Endothelial cell (in vitro differentiated cells): ENCODE data around the gene CAB39. TPM values are rescaled to one million over a fixed set of nuclear protein-coding genes. Genes with fewer than 3 reads are reported as not detected.

Experiments
- DNase-seq: peaks from one replicate; pipeline ENCODE4 v3.0.0; 2021; ENCODE audit warnings: low spot score
- H3K27ac Mint-ChIP-seq: one replicate; pipeline ENCODE4 v1.8.0; 2021; ENCODE audit warnings: mixed read lengths, inconsistent platforms; ENCODE audit not compliant: unreplicated experiment
- H3K27me3 Mint-ChIP-seq: one replicate; pipeline ENCODE4 v1.8.0; 2021; ENCODE audit warnings: mild to moderate bottlenecking, moderate library complexity, mixed read lengths, inconsistent platforms; ENCODE audit not compliant: unreplicated experiment
- H3K36me3 Mint-ChIP-seq: one replicate; pipeline ENCODE4 v1.8.0; 2021; ENCODE audit warnings: mild to moderate bottlenecking, low read depth, mixed read lengths, inconsistent platforms; ENCODE audit not compliant: unreplicated experiment
- H3K4me1 Mint-ChIP-seq: one replicate; pipeline ENCODE4 v1.8.0; 2021; ENCODE audit warnings: mild to moderate bottlenecking, mixed read lengths, inconsistent platforms; ENCODE audit not compliant: unreplicated experiment
- H3K4me3 Mint-ChIP-seq: one replicate; pipeline ENCODE4 v1.8.0; 2021; ENCODE audit warnings: mild to moderate bottlenecking, mixed read lengths, inconsistent platforms; ENCODE audit not compliant: unreplicated experiment
- H3K9me3 Mint-ChIP-seq: one replicate; pipeline ENCODE4 v1.8.0; 2021; ENCODE audit warnings: mixed read lengths, inconsistent platforms; ENCODE audit not compliant: unreplicated experiment
- CTCF ChIP-seq: fragments of 200-600 bp; sonication (generic); IDR thresholded peaks from one replicate; pipeline ENCODE4 v1.5.0; 2021; ENCODE audit warnings: antibody characterized with exemption; ENCODE audit not compliant: unreplicated experiment
- long read RNA-seq: library from polyadenylated mRNA; unstranded; transcript quantifications from one replicate; pipeline ENCODE4 v2.0.0, GENCODE V29; 2020; ENCODE audit not compliant: unreplicated experiment
- total RNA-seq: library from RNA; stranded (reverse); fragmentation: NEBNext Ultra II Directional; extraction: Animal tissue kit (Norgen Biotek cat#: 25700); gene quantifications from one replicate; pipeline ENCODE4 v1.2.1, GENCODE V29; 2021; ENCODE audit not compliant: unreplicated experiment

Gene CAB39
- 48.7 TPM for total RNA-seq
- long read RNA-seq, partial matches to known transcripts, result 1 of 4 reads
- long read RNA-seq, other reads (novel, unspliced or antisense), result 2 of 4 reads

GRCh38 chr2:230712443-230713330 lies at the start of gene CAB39:
Gene CAB39 (plus strand): TSS chr2:230712842. CDS start chr2:230760002, 47,160 bp downstream.
- Mint-ChIP-seq H3K4me3 (peak within 1 kb of the TSS; percentile 99), H3K4me1 (peaks cover 46% of the 10 kb centered on the region), H3K9me3 (no peaks in the 10 kb centered on the region), H3K36me3 (peaks cover 10% of the 10 kb centered on the region), H3K27me3 (peaks cover 24% of the 10 kb centered on the region), H3K27ac (peak within 1 kb of the TSS; percentile 100)
- TF ChIP-seq CTCF, result peak; percentile 66
- peak; percentile 93 for DNase-seq

- DNase-seq, result no peak
- Mint-ChIP-seq H3K36me3 (no peaks in the 10 kb centered on the region), H3K27ac (no peak overlapping the region), H3K27me3 (peaks cover 5% of the 10 kb centered on the region), H3K4me1 (no peaks in the 10 kb centered on the region), H3K4me3 (no peak overlapping the region), H3K9me3 (no peaks in the 10 kb centered on the region)
- no peak for TF ChIP-seq CTCF
These were observed 48.5 kb upstream of the CAB39 start for GRCh38 chr2:230664128-230664527.

DNA sequence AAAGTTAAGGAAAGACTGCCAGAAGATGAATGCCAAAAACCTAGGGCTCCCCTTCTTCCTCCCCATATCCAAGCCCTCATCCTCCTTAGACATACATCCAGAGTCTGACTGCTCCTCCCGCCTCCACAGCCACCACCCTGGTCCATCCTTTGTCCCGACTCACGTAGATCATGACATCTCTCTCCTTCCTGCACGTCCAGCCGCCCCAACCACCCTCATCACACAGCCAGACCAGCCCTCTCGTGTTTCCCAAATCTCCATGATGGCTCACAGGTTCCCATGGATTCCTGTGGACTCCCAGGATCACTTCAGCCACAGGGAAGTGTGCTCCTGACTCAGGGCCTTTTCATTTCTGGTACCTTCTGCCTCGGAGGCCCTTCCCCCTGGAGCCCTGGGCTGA lies 47.8 kb upstream of the CAB39 start:
- Mint-ChIP-seq H3K4me1 (no peaks in the 10 kb centered on the region), H3K36me3 (no peaks in the 10 kb centered on the region), H3K4me3 (no peak overlapping the region), H3K27me3 (peaks cover 5% of the 10 kb centered on the region), H3K27ac (no peak overlapping the region), H3K9me3 (no peaks in the 10 kb centered on the region)
- no peak for DNase-seq
- no peak for TF ChIP-seq CTCF

GRCh38 chr2:230665263-230665691 lies 47.4 kb upstream of the CAB39 start:
- Mint-ChIP-seq H3K27me3 (peaks cover 5% of the 10 kb centered on the region), H3K9me3 (no peaks in the 10 kb centered on the region), H3K36me3 (no peaks in the 10 kb centered on the region), H3K4me3 (no peak overlapping the region), H3K27ac (no peak overlapping the region), H3K4me1 (no peaks in the 10 kb centered on the region)
- no peak for TF ChIP-seq CTCF
- no peak for DNase-seq

DNA sequence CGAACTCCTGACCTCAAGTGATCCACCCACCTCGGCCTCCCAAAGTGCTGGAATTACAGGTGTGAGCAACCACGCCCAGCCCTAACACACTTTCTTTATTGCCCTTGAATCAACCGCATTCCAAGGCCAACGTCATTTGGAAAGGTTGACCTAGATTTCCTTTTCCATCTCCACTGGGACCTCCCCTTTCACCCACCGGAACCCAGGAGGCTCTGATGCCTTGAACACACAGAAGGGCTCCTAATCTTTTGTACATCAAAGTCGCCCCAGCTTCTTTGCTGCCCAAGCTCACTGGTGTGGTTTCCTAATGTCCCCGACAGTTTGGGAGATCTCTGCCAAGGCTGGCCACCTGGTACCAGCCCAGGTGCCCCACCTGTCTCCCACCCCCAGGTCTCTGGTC lies 46.2 kb upstream of the CAB39 start:
- no peaks in the 10 kb centered on the region for H3K36me3 Mint-ChIP-seq
- DNase-seq, result no peak
- no peaks in the 10 kb centered on the region for H3K9me3 Mint-ChIP-seq
- H3K4me1 Mint-ChIP-seq, result peaks cover 6% of the 10 kb centered on the region
- H3K27me3 Mint-ChIP-seq, result peaks cover 5% of the 10 kb centered on the region
- no peak for TF ChIP-seq CTCF
- no peak overlapping the region for H3K4me3 Mint-ChIP-seq
- H3K27ac Mint-ChIP-seq, result no peak overlapping the region
